Stimulated activated CD8-positive, alpha-beta memory T cell treated with anti-CD3 and anti-CD28 coated beads, Interleukin-2, amount 100 ng/mL, for 1 hour (primary cell): ENCODE results near the gene MACF1.

Experiments
- DNase-seq, 2 donors: peaks; one replicate each; pipeline ENCODE4 v3.0.0-alpha.2; 2020; ENCODE audit warnings: low read depth in 2 of 2

MACF1 gene

GRCh38 chr1:39261712-39262221 is 57.3 kb downstream of the MACF1 start:
- no peak for DNase-seq

- DNase-seq, result no peak
These were observed 58.3 kb downstream of the MACF1 start for GRCh38 chr1:39262802-39263201.

GRCh38 chr1:39266269-39266668 is 61.8 kb downstream of the MACF1 start:
- DNase-seq, result no peak

- no peak for DNase-seq
These were observed 62.3 kb downstream of the MACF1 start for GRCh38 chr1:39266792-39267191.

- DNase-seq, result no peak
These were observed 63.7 kb downstream of the MACF1 start for GRCh38 chr1:39268112-39268581.

- DNase-seq, result no peak
These were observed 64.4 kb downstream of the MACF1 start for GRCh38 chr1:39268906-39269305.

GRCh38 chr1:39269349-39269748 is 64.9 kb downstream of the MACF1 start:
- no peak for DNase-seq

GRCh38 chr1:39269791-39270342 is 65.4 kb downstream of the MACF1 start:
- no peak for DNase-seq

GRCh38 chr1:39270368-39270767 is 65.9 kb downstream of the MACF1 start:
- no peak for DNase-seq

- no peak for DNase-seq
These were observed 67.7 kb downstream of the MACF1 start for GRCh38 chr1:39272027-39272797.

GRCh38 chr1:39272798-39273469 is 68.4 kb downstream of the MACF1 start:
- DNase-seq, result no peak

- DNase-seq, result no peak
These were observed 71.5 kb downstream of the MACF1 start for GRCh38 chr1:39275836-39276507.

- DNase-seq, result no peak
These were observed 73.4 kb downstream of the MACF1 start for GRCh38 chr1:39277879-39278278.

GRCh38 chr1:39282537-39283216 is 78.2 kb downstream of the MACF1 start:
- DNase-seq, result no peak

- DNase-seq, result no peak
These were observed 79.4 kb downstream of the MACF1 start for GRCh38 chr1:39283858-39284257.

- no peak for DNase-seq
These were observed 83.0 kb downstream of the MACF1 start for GRCh38 chr1:39287541-39287940.

- DNase-seq, result no peak
These were observed 84.4 kb downstream of the MACF1 start for GRCh38 chr1:39288735-39289465.

- DNase-seq, result no peak
These were observed 87.9 kb downstream of the MACF1 start for GRCh38 chr1:39292401-39292800.

- DNase-seq, result no peak
These were observed 89.0 kb downstream of the MACF1 start for GRCh38 chr1:39293375-39294070.

GRCh38 chr1:39294531-39294930 is 90.0 kb downstream of the MACF1 start:
- no peak for DNase-seq
